Measurements from ENCODE around the gene FAM110D.

GRCh38 chr1:26158271-26158907 is 490 bp upstream of the FAM110D start:
- TF ChIP-seq POLR2A (IDR thresholded peaks at IDR 0.05; ENCODE audit: low read depth, low read length) (no peak), SPI1 (IDR thresholded peaks at IDR 0.05; ENCODE audit: low read depth, low read length) (no peak)

Data from GM12891 (cell line).